Mesenchymal stem cell (in vitro differentiated cells and primary cell): ENCODE measurements around the gene LRRC75A.

Experiments
- DNase-seq: peaks from one replicate; pipeline ENCODE4 v3.0.0-alpha.2; 2013
- H2AFZ ChIP-seq: one replicate; pipeline ENCODE4 v1.6.1; 2013; ENCODE audit warnings: low read depth, mild to moderate bottlenecking, control low read depth, inconsistent platforms, low read length, moderate library complexity
- H2AK5ac ChIP-seq: 2 replicates; pipeline ENCODE4 v1.6.1; 2013; ENCODE audit warnings: low read length, moderate library complexity, mild to moderate bottlenecking, inconsistent platforms; ENCODE audit not compliant: severe bottlenecking
- H2BK120ac ChIP-seq: one replicate; pipeline ENCODE4 v1.6.1; 2013; ENCODE audit warnings: low read depth, mild to moderate bottlenecking, inconsistent platforms, low read length, moderate library complexity
- H2BK12ac ChIP-seq, 2 experiments: one replicate each; pipeline ENCODE4 v1.6.1; 2013; ENCODE audit warnings: inconsistent platforms in 2 of 2, low read length in 2 of 2, mild to moderate bottlenecking in 2 of 2, moderate library complexity in 2 of 2, control low read depth in 1 of 2
- H2BK15ac ChIP-seq: one replicate; pipeline ENCODE4 v1.6.1; 2013; ENCODE audit warnings: mild to moderate bottlenecking, low read depth, inconsistent platforms; ENCODE audit not compliant: poor library complexity, severe bottlenecking
- H2BK5ac ChIP-seq: 2 replicates; pipeline ENCODE4 v1.6.1; 2013; ENCODE audit warnings: low read depth, mild to moderate bottlenecking, low read length, control low read depth, inconsistent platforms; ENCODE audit not compliant: poor library complexity, severe bottlenecking
- H3K14ac ChIP-seq, 2 experiments: one replicate each; pipeline ENCODE4 v1.6.1; 2013; ENCODE audit warnings: inconsistent platforms in 2 of 2, low read length in 2 of 2, control low read depth in 1 of 2, mild to moderate bottlenecking in 1 of 2, moderate library complexity in 1 of 2
- H3K18ac ChIP-seq, 2 experiments: one replicate each; pipeline ENCODE4 v1.6.1; 2013; ENCODE audit warnings: inconsistent platforms in 2 of 2, low read length in 2 of 2, control low read depth in 1 of 2, low read depth in 1 of 2, mild to moderate bottlenecking in 1 of 2
- H3K23ac ChIP-seq, 2 experiments: one replicate each; pipeline ENCODE4 v1.6.1; 2013; ENCODE audit warnings: inconsistent platforms in 2 of 2, low read length in 2 of 2, mild to moderate bottlenecking in 2 of 2, moderate library complexity in 2 of 2, control low read depth in 1 of 2
- H3K27ac ChIP-seq: 2 replicates; pipeline ENCODE4 v1.5.1; 2013; ENCODE audit warnings: mild to moderate bottlenecking, moderate library complexity, low read length, control low read depth, inconsistent platforms; ENCODE audit not compliant: poor library complexity, severe bottlenecking
- H3K27me3 ChIP-seq, 2 experiments: 2 replicates each; pipeline versions ENCODE4 v1.6.1 to v1.7.0; 2013; ENCODE audit warnings: low read length in 2 of 2, mild to moderate bottlenecking in 2 of 2, moderate library complexity in 2 of 2, control low read depth in 1 of 2, inconsistent platforms in 1 of 2; ENCODE audit not compliant: control insufficient read depth in 1 of 2, insufficient read depth in 1 of 2
- H3K36me3 ChIP-seq, 2 experiments: 2 replicates each; pipeline versions ENCODE4 v1.6.1 to v1.7.0; 2013; ENCODE audit warnings: low read length in 2 of 2, control low read depth in 1 of 2, inconsistent platforms in 1 of 2, low read depth in 1 of 2, mild to moderate bottlenecking in 1 of 2; ENCODE audit not compliant: insufficient read depth in 2 of 2, control insufficient read depth in 1 of 2
- H3K4ac ChIP-seq, 2 experiments: one replicate each; pipeline ENCODE4 v1.6.1; 2013; ENCODE audit warnings: inconsistent platforms in 2 of 2, low read length in 2 of 2, mild to moderate bottlenecking in 2 of 2, moderate library complexity in 2 of 2, control low read depth in 1 of 2, low read depth in 1 of 2
- H3K4me1 ChIP-seq: 2 replicates; pipeline ENCODE4 v1.6.1; 2013; ENCODE audit warnings: low read depth, low read length, control low read depth; ENCODE audit not compliant: control insufficient read depth, insufficient read depth
- H3K4me2 ChIP-seq: 2 replicates; pipeline ENCODE4 v1.6.1; 2013; ENCODE audit warnings: low read length, mild to moderate bottlenecking, inconsistent platforms; ENCODE audit not compliant: poor library complexity, severe bottlenecking
- H3K4me3 ChIP-seq, 2 experiments: 2 replicates each; pipeline versions ENCODE4 v1.5.1 to v1.7.0; 2013; ENCODE audit warnings: low read length in 2 of 2, mild to moderate bottlenecking in 2 of 2, control low read depth in 1 of 2, low read depth in 1 of 2; ENCODE audit not compliant: insufficient read depth in 1 of 2
- H3K79me1 ChIP-seq: replicated peaks from 2 replicates; pipeline ENCODE4 v1.6.1; 2013; ENCODE audit warnings: mild to moderate bottlenecking, control low read depth, low read length, inconsistent platforms; ENCODE audit not compliant: poor library complexity, severe bottlenecking
- H3K9ac ChIP-seq: 2 replicates; pipeline ENCODE4 v1.7.0; 2013; ENCODE audit warnings: mild to moderate bottlenecking, low read length, moderate library complexity
- H3K9me3 ChIP-seq: 2 replicates; pipeline ENCODE4 v1.7.0; 2013; ENCODE audit warnings: mild to moderate bottlenecking, low read length; ENCODE audit not compliant: control insufficient read depth
- H4K8ac ChIP-seq: one replicate; pipeline ENCODE4 v1.6.1; 2013; ENCODE audit warnings: inconsistent platforms, mild to moderate bottlenecking, low read length, moderate library complexity
- H4K91ac ChIP-seq: one replicate; pipeline ENCODE4 v1.6.1; 2013; ENCODE audit warnings: mild to moderate bottlenecking, low read length, inconsistent platforms
- WGBS: methylation state at CpG from one replicate; pipeline ENCODE4 v1.1.7; 2013; ENCODE audit warnings: mixed read lengths; 5-methylcytosine and 5-hydroxymethylcytosine counted together

Gene LRRC75A

DNA sequence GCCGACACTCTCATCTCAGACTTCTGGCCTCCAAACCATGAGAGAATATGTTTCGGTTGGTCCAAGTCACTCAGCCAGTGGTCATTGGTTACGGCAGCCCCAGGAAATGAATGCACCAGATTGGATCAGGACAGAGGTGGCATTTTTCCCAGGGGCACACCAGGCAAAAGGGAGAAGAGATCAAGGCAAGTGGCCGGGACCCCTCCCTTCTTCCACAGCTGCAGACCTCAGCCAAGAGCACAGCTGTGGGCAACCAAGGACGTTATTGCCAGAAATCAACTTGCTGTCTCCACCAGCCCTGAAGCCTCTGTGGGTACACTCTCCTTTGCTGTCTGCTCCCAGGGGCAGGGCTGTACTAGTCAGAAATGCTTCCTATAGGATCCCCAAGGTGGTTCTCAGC lies 20.7 kb downstream of the LRRC75A start:
- no peak overlapping the region for H2BK5ac ChIP-seq
- no peak overlapping the region for H4K8ac ChIP-seq
- H3K4me1 ChIP-seq = peaks cover 7% of the 10 kb centered on the region

DNA sequence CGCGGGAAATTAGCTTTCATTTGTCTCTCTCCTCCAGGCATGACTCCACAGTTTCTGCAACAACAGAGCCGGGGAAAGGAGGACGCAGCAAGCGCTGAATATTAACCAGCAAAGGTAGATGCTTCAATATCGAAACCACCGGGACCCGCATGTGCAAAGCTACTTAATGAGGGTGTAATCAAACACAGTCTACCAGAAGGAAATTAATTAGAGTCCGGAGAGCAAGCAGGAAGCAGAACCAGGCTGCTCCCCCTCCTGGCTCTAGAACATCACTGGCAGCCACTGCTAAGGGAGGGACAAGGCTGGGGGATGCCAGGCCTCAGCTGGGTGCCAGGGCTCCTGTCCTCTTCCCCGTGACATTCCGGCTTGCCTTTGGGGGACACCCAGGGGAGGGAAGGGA lies 21.7 kb downstream of the LRRC75A start:
- Histone ChIP-seq H2AFZ (no peak overlapping the region), H3K4me2 (no peak overlapping the region), H3K36me3 (no peaks in the 10 kb centered on the region), H2BK5ac (no peak overlapping the region), H3K27me3 (peaks cover 0 to 13% of the 10 kb centered on the region in 2 experiments), H3K14ac (no peak overlapping the region), H3K79me1 (no peaks in the 10 kb centered on the region), H3K4ac (no peak overlapping the region), H4K8ac (no peak overlapping the region), H3K23ac (no peak overlapping the region), H3K4me3 (no peak overlapping the region), H4K91ac (no peak overlapping the region), H3K18ac (no peak overlapping the region), H2BK15ac (no peak overlapping the region), H3K9me3 (no peaks in the 10 kb centered on the region), H2BK120ac (no peak overlapping the region), H3K9ac (peak overlapping the region; percentile 29), H2BK12ac (no peak overlapping the region), H3K4me1 (peaks cover 7% of the 10 kb centered on the region), H3K27ac (no peak overlapping the region), H2AK5ac (no peak overlapping the region)
- DNase-seq = no peak
- 92% methylated on average over 11 of the region's 11 CpGs for WGBS

More for the DNA sequence above, 20.7 kb downstream of the LRRC75A start:
- no peaks in the 10 kb centered on the region for H3K9me3 ChIP-seq
- WGBS = 96% methylated on average over 5 of the region's 5 CpGs
- H3K4ac ChIP-seq = no peak overlapping the region
- no peak overlapping the region for H2BK12ac ChIP-seq
- no peak overlapping the region for H3K27ac ChIP-seq
- H3K4me3 ChIP-seq = no peak overlapping the region
- H3K79me1 ChIP-seq = no peaks in the 10 kb centered on the region
- no peaks in the 10 kb centered on the region for H3K36me3 ChIP-seq
- H2AFZ ChIP-seq = no peak overlapping the region
- H3K9ac ChIP-seq = no peak overlapping the region
- no peak overlapping the region for H3K23ac ChIP-seq
- no peak overlapping the region for H2BK120ac ChIP-seq
- peaks cover 0 to 13% of the 10 kb centered on the region in 2 experiments for H3K27me3 ChIP-seq
- no peak overlapping the region for H2BK15ac ChIP-seq
- H3K14ac ChIP-seq = no peak overlapping the region
- H4K91ac ChIP-seq = no peak overlapping the region
- DNase-seq = no peak
- no peak overlapping the region for H3K18ac ChIP-seq
- H3K4me2 ChIP-seq = no peak overlapping the region
- H2AK5ac ChIP-seq = no peak overlapping the region

GRCh38 chr17:16468428-16468992 lies 23.5 kb downstream of the LRRC75A start:
- Histone ChIP-seq H3K36me3 (no peaks in the 10 kb centered on the region), H3K18ac (no peak overlapping the region), H2AFZ (no peak overlapping the region), H3K27ac (no peak overlapping the region), H3K79me1 (no peaks in the 10 kb centered on the region), H2BK12ac (no peak overlapping the region), H3K4me1 (peaks cover 7% of the 10 kb centered on the region), H4K8ac (no peak overlapping the region), H3K27me3 (peaks cover 0 to 13% of the 10 kb centered on the region in 2 experiments), H2AK5ac (no peak overlapping the region), H4K91ac (no peak overlapping the region), H3K4ac (no peak overlapping the region), H2BK15ac (no peak overlapping the region), H3K9me3 (no peaks in the 10 kb centered on the region), H3K4me3 (no peak overlapping the region), H3K23ac (no peak overlapping the region), H3K9ac (no peak overlapping the region), H2BK5ac (no peak overlapping the region), H3K4me2 (no peak overlapping the region), H2BK120ac (no peak overlapping the region), H3K14ac (no peak overlapping the region)
- DNase-seq = no peak
- 74% methylated on average over 4 of the region's 4 CpGs for WGBS

DNA sequence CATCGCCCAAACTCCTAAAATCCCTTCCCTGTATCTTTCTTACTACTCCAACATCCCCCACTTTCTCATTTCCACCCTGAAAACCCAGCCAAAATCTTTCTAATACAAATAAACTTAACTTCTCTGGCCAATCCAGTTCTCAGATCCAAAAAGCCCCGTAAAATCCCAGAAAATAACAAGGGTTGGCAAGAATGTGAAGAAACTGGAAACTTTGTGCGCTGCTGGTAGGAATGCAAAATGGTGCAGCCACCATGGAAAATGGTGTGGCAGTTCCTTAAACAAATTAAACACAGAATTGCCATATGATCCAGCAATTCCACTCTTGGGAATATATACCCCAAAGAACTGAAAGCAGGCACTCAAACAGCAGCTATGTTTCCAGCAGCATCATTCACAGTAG lies 24.1 kb downstream of the LRRC75A start:
- Histone ChIP-seq H4K8ac (no peak overlapping the region), H3K23ac (no peak overlapping the region), H3K27ac (no peak overlapping the region), H2BK15ac (no peak overlapping the region), H3K4me2 (no peak overlapping the region), H2BK5ac (no peak overlapping the region), H3K9ac (no peak overlapping the region), H4K91ac (no peak overlapping the region), H2AFZ (no peak overlapping the region), H3K36me3 (peaks cover 0 to 3% of the 10 kb centered on the region in 2 experiments), H3K79me1 (no peaks in the 10 kb centered on the region), H2BK12ac (no peak overlapping the region), H2AK5ac (no peak overlapping the region), H3K4ac (no peak overlapping the region), H3K14ac (no peak overlapping the region), H3K18ac (no peak overlapping the region), H2BK120ac (no peak overlapping the region), H3K4me3 (no peak overlapping the region), H3K9me3 (no peaks in the 10 kb centered on the region), H3K4me1 (peaks cover 4% of the 10 kb centered on the region), H3K27me3 (peaks cover 0 to 13% of the 10 kb centered on the region in 2 experiments)
- no peak for DNase-seq
- 98% methylated on average over 3 of the region's 3 CpGs for WGBS
